Measurements from ENCODE around the gene LMAN1. TPM values are rescaled to one million over a fixed set of nuclear protein-coding genes. Genes with fewer than 3 reads are reported as not detected.
A peak's percentile ranks its signal among the peaks of the same experiment; 100 is the strongest.

Gene LMAN1
- total RNA-seq, 2 experiments from 2014 or later = 69.5 to 87.8 TPM

GRCh38 chr18:59352250-59352855 lies 6.7 kb downstream of the LMAN1 start:
- CTCF ChIA-PET = interaction anchor here (1.2 kb wide), 1 partner anchor 44 kb away, joined by 5 read pairs; no protein-coding TSS in a partner anchor
- DNase-seq (no peak), ATAC-seq (peak; percentile 64)
- peaks cover 66% of the 10 kb centered on the region for H3K36me3 Mint-ChIP-seq
- no peaks in the 10 kb centered on the region for H3K27me3 Mint-ChIP-seq
- no peak overlapping the region for H3K4me3 Mint-ChIP-seq
- H3K4me1 Mint-ChIP-seq = peaks cover 42% of the 10 kb centered on the region
- H3K27ac Mint-ChIP-seq = peak overlapping the region; percentile 49
- H3K9me3 Mint-ChIP-seq (ENCODE audit: low read depth) = no peaks in the 10 kb centered on the region

GRCh38 chr18:59345556-59345955 lies 13.5 kb downstream of the LMAN1 start:
- Mint-ChIP-seq H3K27ac (no peak overlapping the region), H3K4me1 (peaks cover 28% of the 10 kb centered on the region), H3K9me3 (ENCODE audit: low read depth) (peaks cover 5% of the 10 kb centered on the region), H3K27me3 (no peaks in the 10 kb centered on the region), H3K4me3 (no peak overlapping the region), H3K36me3 (peaks cover 88% of the 10 kb centered on the region)
- ATAC-seq = no peak
- DNase-seq = no peak
- CTCF ChIA-PET = interaction anchor here (0.9 kb wide), 1 partner anchor 11 kb away, joined by 4 read pairs; no protein-coding TSS in a partner anchor

GRCh38 chr18:59344996-59345395 lies 14.1 kb downstream of the LMAN1 start:
- H3K4me3 Mint-ChIP-seq = no peak overlapping the region
- peaks cover 28% of the 10 kb centered on the region for H3K4me1 Mint-ChIP-seq
- no peak for DNase-seq
- CTCF ChIA-PET = interaction anchor here (0.9 kb wide), 1 partner anchor 11 kb away, joined by 4 read pairs; no protein-coding TSS in a partner anchor
- H3K27me3 Mint-ChIP-seq = no peaks in the 10 kb centered on the region
- ATAC-seq = no peak
- no peak overlapping the region for H3K27ac Mint-ChIP-seq
- H3K36me3 Mint-ChIP-seq = peaks cover 92% of the 10 kb centered on the region
- peaks cover 5% of the 10 kb centered on the region for H3K9me3 Mint-ChIP-seq (ENCODE audit: low read depth)

- Mint-ChIP-seq H3K9me3 (ENCODE audit: low read depth) (peaks cover 5% of the 10 kb centered on the region), H3K27ac (no peak overlapping the region), H3K4me3 (no peak overlapping the region), H3K4me1 (peaks cover 28% of the 10 kb centered on the region), H3K27me3 (no peaks in the 10 kb centered on the region), H3K36me3 (peaks cover 91% of the 10 kb centered on the region)
- ATAC-seq (no peak), DNase-seq (no peak)
- CTCF ChIA-PET = no interaction called here
These were observed 15.1 kb downstream of the LMAN1 start for GRCh38 chr18:59343926-59344325.

- DNase-seq (no peak), ATAC-seq (peak; percentile 53)
- peaks cover 88% of the 10 kb centered on the region for H3K36me3 Mint-ChIP-seq
- H3K9me3 Mint-ChIP-seq (ENCODE audit: low read depth) = peaks cover 5% of the 10 kb centered on the region
- H3K4me3 Mint-ChIP-seq = peak overlapping the region; percentile 4
- CTCF ChIA-PET = interaction anchor here (1.0 kb wide), 1 partner anchor 38 kb away, joined by 3 read pairs; no protein-coding TSS in a partner anchor
- H3K27me3 Mint-ChIP-seq = no peaks in the 10 kb centered on the region
- peaks cover 28% of the 10 kb centered on the region for H3K4me1 Mint-ChIP-seq
- H3K27ac Mint-ChIP-seq = peak overlapping the region; percentile 11
These were observed 18.2 kb downstream of the LMAN1 start for GRCh38 chr18:59340817-59341216.

- Mint-ChIP-seq H3K9me3 (ENCODE audit: low read depth) (peaks cover 5% of the 10 kb centered on the region), H3K4me3 (no peak overlapping the region), H3K27ac (no peak overlapping the region), H3K36me3 (peaks cover 88% of the 10 kb centered on the region), H3K4me1 (peaks cover 28% of the 10 kb centered on the region), H3K27me3 (no peaks in the 10 kb centered on the region)
- ATAC-seq (no peak), DNase-seq (no peak)
- CTCF ChIA-PET = interaction anchor here (0.6 to 1.0 kb wide), 3 partner anchors 19 to 42 kb away, joined by 3 read pairs; no protein-coding TSS in a partner anchor
These were observed 18.8 kb downstream of the LMAN1 start for GRCh38 chr18:59340312-59340711.

GRCh38 chr18:59332986-59333385 lies 26.1 kb downstream of the LMAN1 start:
- DNase-seq (no peak), ATAC-seq (no peak)
- CTCF ChIA-PET = no interaction called here
- Mint-ChIP-seq H3K4me3 (no peak overlapping the region), H3K27me3 (no peaks in the 10 kb centered on the region), H3K36me3 (peaks cover 52% of the 10 kb centered on the region), H3K4me1 (no peaks in the 10 kb centered on the region), H3K9me3 (ENCODE audit: low read depth) (no peaks in the 10 kb centered on the region), H3K27ac (no peak overlapping the region)

GRCh38 chr18:59328683-59329082 lies 30.4 kb downstream of the LMAN1 start:
- Mint-ChIP-seq H3K9me3 (ENCODE audit: low read depth) (no peaks in the 10 kb centered on the region), H3K4me1 (no peaks in the 10 kb centered on the region), H3K27me3 (no peaks in the 10 kb centered on the region), H3K4me3 (no peak overlapping the region), H3K36me3 (peaks cover 45% of the 10 kb centered on the region), H3K27ac (no peak overlapping the region)
- CTCF ChIA-PET = interaction anchor here (1.0 kb wide), 1 partner anchor 20 kb away, joined by 4 read pairs; no protein-coding TSS in a partner anchor
- no peak for ATAC-seq
- no peak for DNase-seq

GRCh38 chr18:59325965-59326364 lies 33.1 kb downstream of the LMAN1 start:
- Mint-ChIP-seq H3K4me1 (no peaks in the 10 kb centered on the region), H3K4me3 (no peak overlapping the region), H3K27ac (no peak overlapping the region), H3K27me3 (peaks cover under 1% of the 10 kb centered on the region), H3K36me3 (peaks cover 33% of the 10 kb centered on the region), H3K9me3 (ENCODE audit: low read depth) (no peaks in the 10 kb centered on the region)
- DNase-seq = no peak
- CTCF ChIA-PET = interaction anchor here (0.6 to 1.7 kb wide), 4 partner anchors 8 to 18 kb away, joined by 3 to 6 read pairs (median 3); no protein-coding TSS in a partner anchor
- no peak for ATAC-seq

GRCh38 chr18:59324623-59324971 lies 34.5 kb downstream of the LMAN1 start:
- Mint-ChIP-seq H3K4me3 (no peak overlapping the region), H3K27ac (no peak overlapping the region), H3K9me3 (ENCODE audit: low read depth) (no peaks in the 10 kb centered on the region), H3K36me3 (peaks cover 30% of the 10 kb centered on the region), H3K27me3 (peaks cover 3% of the 10 kb centered on the region), H3K4me1 (no peaks in the 10 kb centered on the region)
- CTCF ChIA-PET = no interaction called here
- ATAC-seq (no peak), DNase-seq (no peak)

- CTCF ChIA-PET = no interaction called here
- ATAC-seq (no peak), DNase-seq (no peak)
- Mint-ChIP-seq H3K27ac (no peak overlapping the region), H3K4me3 (no peak overlapping the region), H3K36me3 (peaks cover 29% of the 10 kb centered on the region), H3K4me1 (no peaks in the 10 kb centered on the region), H3K9me3 (ENCODE audit: low read depth) (no peaks in the 10 kb centered on the region), H3K27me3 (peaks cover 6% of the 10 kb centered on the region)
These were observed 35.0 kb downstream of the LMAN1 start for GRCh38 chr18:59323931-59324622.

- H3K9me3 Mint-ChIP-seq (ENCODE audit: low read depth) = no peaks in the 10 kb centered on the region
- H3K27me3 Mint-ChIP-seq = peaks cover 35% of the 10 kb centered on the region
- H3K27ac Mint-ChIP-seq = no peak within 1 kb of the TSS
- DNase-seq = no peak
- CTCF ChIA-PET = interaction anchor here (1.0 to 2.2 kb wide), 6 partner anchors 8 to 84 kb away, joined by 3 to 11 read pairs (median 4); no protein-coding TSS in a partner anchor
- H3K4me3 Mint-ChIP-seq = no peak within 1 kb of the TSS
- H3K36me3 Mint-ChIP-seq = no peaks in the 10 kb centered on the region
- H3K4me1 Mint-ChIP-seq = no peaks in the 10 kb centered on the region
- no peak for ATAC-seq
These were observed 40.5 kb downstream of the LMAN1 start, which contains the start of gene CPLX4 for GRCh38 chr18:59318460-59319050. TSS of gene CPLX4 (minus strand) at chr18:59318649. CDS start at chr18:59318462, 187 bp downstream.

- ATAC-seq (no peak), DNase-seq (no peak)
- CTCF ChIA-PET = interaction anchor here (5.2 kb wide), 1 partner anchor 89 kb away, joined by 117 read pairs; no protein-coding TSS in a partner anchor
- H3K4me3 Mint-ChIP-seq = no peak overlapping the region
- peaks cover 53% of the 10 kb centered on the region for H3K27me3 Mint-ChIP-seq
- H3K9me3 Mint-ChIP-seq (ENCODE audit: low read depth) = no peaks in the 10 kb centered on the region
- no peaks in the 10 kb centered on the region for H3K36me3 Mint-ChIP-seq
- H3K27ac Mint-ChIP-seq = no peak overlapping the region
- H3K4me1 Mint-ChIP-seq = no peaks in the 10 kb centered on the region
These were observed 47.4 kb downstream of the LMAN1 start for GRCh38 chr18:59311631-59312030.

All from activated CD8-positive, alpha-beta memory T cell treated with anti-CD3 and anti-CD28 coated beads, Interleukin-2, amount 10 ng/mL, durations not matched to agents 7 days and 5 days (primary cell).